Measurements from ENCODE around the gene PHKB. TPM values are rescaled to one million over a fixed set of nuclear protein-coding genes. Genes with fewer than 3 reads are reported as not detected.

Gene PHKB
- total RNA-seq, 4 donors from 2014 or later = 38.8 to 94.2 (median 55.7) TPM

- no peak for ATAC-seq
These were observed 183.0 kb downstream of the PHKB start for GRCh38 chr16:47644166-47644565.

GRCh38 chr16:47644661-47645060 is 183.5 kb downstream of the PHKB start:
- H3K9me3 ChIP-seq = no peaks in the 10 kb centered on the region
- no peak overlapping the region for H3K4me3 ChIP-seq
- H3K4me1 ChIP-seq = peaks cover 0 to 8% (median 0%) of the 10 kb centered on the region in 3 donors
- H3K27ac ChIP-seq = no peak overlapping the region
- no peak for ATAC-seq
- peaks cover 0 to 53% of the 10 kb centered on the region in 2 donors for H3K36me3 ChIP-seq
- H3K27me3 ChIP-seq = no peaks in the 10 kb centered on the region
- TF ChIP-seq EP300 (IDR thresholded peaks at IDR 0.05) (no peak), CTCF (IDR thresholded peaks at IDR 0.05) (no peak), POLR2AphosphoS5 (IDR thresholded peaks at IDR 0.05) (no peak), POLR2A (IDR thresholded peaks at IDR 0.05) (no peak)

More at GRCh38 chr16:47644166-47644565, 183.0 kb downstream of the PHKB start:
- H3K4me3 ChIP-seq = no peak overlapping the region
- H3K27me3 ChIP-seq = no peaks in the 10 kb centered on the region
- 17 to 35% methylated on average over 2 of the region's 2 CpGs for WGBS, 2 donors (ENCODE audit: low coverage in 1 of 2)
- H3K36me3 ChIP-seq = peaks cover 0 to 48% of the 10 kb centered on the region in 2 donors
- no peak overlapping the region for H3K27ac ChIP-seq
- peaks cover 0 to 8% (median 0%) of the 10 kb centered on the region in 3 donors for H3K4me1 ChIP-seq
- no peak for TF ChIP-seq CTCF (IDR thresholded peaks at IDR 0.05)
- TF ChIP-seq EP300 (IDR thresholded peaks at IDR 0.05) = no peak
- no peak for TF ChIP-seq POLR2AphosphoS5 (IDR thresholded peaks at IDR 0.05)
- no peak for TF ChIP-seq POLR2A (IDR thresholded peaks at IDR 0.05)
- H3K9me3 ChIP-seq = no peaks in the 10 kb centered on the region

GRCh38 chr16:47646914-47647313 is 185.8 kb downstream of the PHKB start:
- Histone ChIP-seq H3K4me3 (no peak overlapping the region), H3K36me3 (peaks cover 0 to 66% of the 10 kb centered on the region in 2 donors), H3K27me3 (no peaks in the 10 kb centered on the region), H3K27ac (no peak overlapping the region), H3K4me1 (peaks cover 0 to 8% (median 0%) of the 10 kb centered on the region in 3 donors), H3K9me3 (no peaks in the 10 kb centered on the region)
- WGBS, 2 donors (ENCODE audit: low coverage in 1 of 2) = 89 to 100% methylated on average over 4 of the region's 4 CpGs
- TF ChIP-seq EP300 (IDR thresholded peaks at IDR 0.05) (no peak), POLR2AphosphoS5 (IDR thresholded peaks at IDR 0.05) (no peak), CTCF (IDR thresholded peaks at IDR 0.05) (no peak), POLR2A (IDR thresholded peaks at IDR 0.05) (no peak)
- ATAC-seq = no peak

GRCh38 chr16:47657032-47657431 is 195.9 kb downstream of the PHKB start:
- Histone ChIP-seq H3K4me3 (no peak overlapping the region), H3K4me1 (no peaks in the 10 kb centered on the region), H3K9me3 (no peaks in the 10 kb centered on the region), H3K36me3 (peaks cover 0 to 86% of the 10 kb centered on the region in 2 donors), H3K27me3 (no peaks in the 10 kb centered on the region), H3K27ac (no peak overlapping the region)
- 94 to 96% methylated on average over 3 of the region's 3 CpGs for WGBS, 2 donors (ENCODE audit: low coverage in 1 of 2)
- ATAC-seq = no peak
- no peak for TF ChIP-seq CTCF (IDR thresholded peaks at IDR 0.05)

- WGBS, 2 donors (ENCODE audit: low coverage in 1 of 2) = 83 to 100% methylated on average over 1 of the region's 1 CpG
- no peak overlapping the region for H3K4me3 ChIP-seq
- no peak for TF ChIP-seq POLR2AphosphoS5 (IDR thresholded peaks at IDR 0.05)
- TF ChIP-seq POLR2A (IDR thresholded peaks at IDR 0.05) = no peak
- TF ChIP-seq EP300 (IDR thresholded peaks at IDR 0.05) = no peak
- TF ChIP-seq CTCF (IDR thresholded peaks at IDR 0.05) = no peak
- no peaks in the 10 kb centered on the region for H3K9me3 ChIP-seq
- H3K27me3 ChIP-seq = no peaks in the 10 kb centered on the region
- no peaks in the 10 kb centered on the region for H3K4me1 ChIP-seq
- no peak overlapping the region for H3K27ac ChIP-seq
- no peak for ATAC-seq
- peaks cover 0 to 80% of the 10 kb centered on the region in 2 donors for H3K36me3 ChIP-seq
These were observed 196.8 kb downstream of the PHKB start for GRCh38 chr16:47657977-47658376.

All from gastroesophageal sphincter (tissue), 4 donors.